Stomach (tissue), 4 donors: ENCODE data around the gene CSRNP2.

Source experiments
- CTCF ChIP-seq, 7 experiments: fragments of 450-650 bp in 4 of 7; fragments of 200-600 bp in 3 of 7; sonication (generic) in 3 of 7; IDR thresholded peaks; one replicate each; pipeline ENCODE4 v1.5.1; 2016 to 2019; ENCODE audit warnings: antibody characterized with exemption in 7 of 7, control low read depth in 2 of 7, mild to moderate bottlenecking in 1 of 7
- EP300 ChIP-seq: sonication (generic); formaldehyde crosslinking; IDR thresholded peaks from one replicate; pipeline ENCODE4 v1.6.1; 2017; ENCODE audit warnings: antibody characterized with exemption
- POLR2A ChIP-seq, 4 donors: fragments of 450-650 bp; IDR thresholded peaks; one replicate each; pipeline ENCODE4 v1.6.1; 2016; ENCODE audit warnings: antibody characterized with exemption in 4 of 4, control low read depth in 2 of 4, mild to moderate bottlenecking in 1 of 4, moderate library complexity in 1 of 4
- POLR2AphosphoS5 ChIP-seq, 3 donors: sonication (generic); formaldehyde crosslinking; IDR thresholded peaks; one replicate each; pipeline ENCODE4 v1.6.1; 2016; ENCODE audit warnings: antibody characterized with exemption in 3 of 3

GRCh38 chr12:51131745-51132521, 48.5 kb upstream of the CSRNP2 start:
- TF ChIP-seq CTCF (IDR thresholded peaks at IDR 0.05), result no peak
- no peak for TF ChIP-seq POLR2A (IDR thresholded peaks at IDR 0.05)
- no peak for TF ChIP-seq EP300
- TF ChIP-seq POLR2AphosphoS5 (IDR thresholded peaks at IDR 0.05), result no peak
